Right renal pelvis (tissue), 4 donors: ENCODE data around the gene PEX11G. TPM values are rescaled to one million over a fixed set of nuclear protein-coding genes. Genes with fewer than 3 reads are reported as not detected.

Source experiments
- DNase-seq, 4 donors: peaks; one replicate each; pipeline ENCODE4 v3.0.0-alpha.2; 2013; ENCODE audit warnings: low read depth in 4 of 4, low spot score in 3 of 4, missing footprints in 1 of 4
- polyA plus RNA-seq, 4 donors: library from polyadenylated mRNA; unstranded; fragments of 120-200 nt; gene quantifications; one replicate each; pipeline ENCODE4 v1.2.1, GENCODE V29; 2013; ENCODE audit not compliant: insufficient read length in 4 of 4

Gene PEX11G
- polyA plus RNA-seq, 4 donors = 4.9 to 9.3 (median 5.6) TPM

DNA sequence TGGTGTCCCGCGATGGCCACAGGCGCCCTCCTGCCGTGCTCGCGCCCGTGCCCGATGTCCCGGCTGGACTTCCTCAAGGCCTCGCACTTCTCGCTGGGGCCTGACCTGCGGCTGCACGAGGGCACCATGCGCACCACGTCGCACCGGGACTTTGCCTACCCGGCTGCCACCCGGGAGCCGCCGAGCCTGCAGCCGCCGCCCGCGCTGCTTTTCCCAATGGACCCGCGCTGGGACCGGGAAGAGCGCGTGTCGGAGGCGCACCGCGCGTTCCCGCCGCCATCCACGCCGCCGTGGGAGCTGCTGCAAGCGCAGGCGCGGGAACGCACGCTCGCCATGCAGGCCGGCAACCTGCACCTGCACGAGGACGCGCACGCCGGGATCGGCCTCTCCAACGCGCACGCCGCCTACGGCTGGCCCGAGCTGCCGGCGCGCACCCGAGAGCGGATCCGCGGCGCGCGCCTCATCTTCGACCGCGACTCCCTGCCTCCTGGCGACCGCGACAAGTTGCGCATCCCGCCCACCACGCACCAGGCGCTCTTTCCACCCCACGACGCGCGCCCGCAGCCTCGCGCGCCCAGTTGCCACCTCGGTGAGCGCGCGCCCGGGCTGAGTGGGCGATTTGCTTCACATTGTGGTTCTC, 12.1 kb upstream of the PEX11G start:
- peak in 1 of 4 donors; percentile 65 for DNase-seq

- no peak for DNase-seq
Measured at GRCh38 chr19:7497292-7497691, 8.5 kb upstream of the PEX11G start.

DNA sequence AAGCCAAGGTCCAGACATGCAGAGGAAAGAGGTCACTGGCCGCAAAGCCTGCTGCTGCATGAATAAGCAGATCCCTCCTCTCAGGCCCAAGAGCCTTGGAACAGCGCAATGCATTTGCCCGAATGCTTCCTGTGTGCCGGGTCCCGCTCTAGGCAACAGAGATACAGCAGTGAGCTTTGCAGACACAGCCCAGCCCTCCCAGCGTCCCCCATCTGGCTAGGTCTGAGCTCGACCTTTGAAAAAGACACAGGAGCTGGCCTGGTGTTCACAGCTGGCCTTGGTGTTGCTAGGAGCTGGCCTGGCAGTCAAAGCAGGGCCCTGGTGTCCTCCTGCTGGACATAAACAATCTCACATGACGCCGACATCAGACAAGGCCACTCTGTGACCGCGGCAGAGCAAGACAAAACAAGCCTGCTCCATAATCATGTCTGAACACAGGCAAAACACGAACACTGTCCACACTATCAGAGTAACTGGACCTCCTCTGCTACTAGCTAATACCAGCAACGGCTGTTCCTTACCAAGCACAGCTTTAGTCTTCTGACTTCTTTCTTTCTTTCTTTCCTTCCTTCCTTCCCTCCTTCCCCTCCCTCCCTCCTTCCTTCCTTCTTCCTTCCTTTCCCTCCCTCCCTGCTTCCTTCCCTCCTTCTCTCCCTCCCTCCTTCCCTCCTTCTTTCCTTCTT, 5.7 kb upstream of the PEX11G start:
- peak in 2 of 4 donors; percentile 53 to 56 for DNase-seq

DNA sequence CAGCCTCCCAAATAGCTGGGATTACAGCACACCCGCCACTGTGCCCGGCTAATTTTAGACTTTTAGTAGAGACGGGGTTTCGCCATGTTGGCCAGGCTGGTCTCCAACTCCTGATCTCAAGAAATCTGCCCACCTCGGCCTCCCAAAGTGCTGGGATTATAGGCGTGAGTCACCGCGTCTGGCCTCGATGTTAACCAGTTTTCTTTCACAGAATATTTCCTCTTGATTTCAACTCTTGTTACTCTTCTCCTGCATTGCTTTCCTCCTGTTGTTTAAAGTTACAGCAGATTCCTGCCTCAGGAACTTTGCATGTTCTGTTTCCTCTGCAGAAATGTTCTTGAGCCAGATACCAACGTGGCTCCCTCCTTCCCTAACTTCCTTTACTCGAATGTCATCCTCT, 3.7 kb upstream of the PEX11G start:
- no peak for DNase-seq

- no peak for DNase-seq
Measured at GRCh38 chr19:7492142-7492541, 3.3 kb upstream of the PEX11G start.

- no peak for DNase-seq
Measured at GRCh38 chr19:7489609-7490044, 792 bp upstream of the PEX11G start.

DNA sequence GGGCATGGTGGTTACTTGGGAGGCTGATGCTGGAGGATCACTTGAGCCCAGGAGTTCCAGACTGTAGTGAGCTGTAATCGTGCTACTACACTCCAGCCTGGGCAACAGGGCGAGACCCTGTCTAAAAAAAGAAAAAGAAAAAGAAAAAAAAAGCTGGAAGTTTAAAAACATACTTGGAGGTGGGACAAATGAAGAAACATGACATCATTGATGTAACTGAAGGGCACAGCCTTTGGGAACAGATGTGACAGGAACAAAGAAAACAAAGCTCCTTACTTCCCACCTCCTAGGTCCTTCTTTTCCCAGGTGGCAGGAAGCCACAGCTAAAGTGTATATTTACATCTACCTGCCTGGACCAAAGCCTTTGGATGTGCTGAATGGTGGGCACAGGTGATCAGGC, 1.9 kb downstream of the PEX11G start:
- DNase-seq = no peak

DNA sequence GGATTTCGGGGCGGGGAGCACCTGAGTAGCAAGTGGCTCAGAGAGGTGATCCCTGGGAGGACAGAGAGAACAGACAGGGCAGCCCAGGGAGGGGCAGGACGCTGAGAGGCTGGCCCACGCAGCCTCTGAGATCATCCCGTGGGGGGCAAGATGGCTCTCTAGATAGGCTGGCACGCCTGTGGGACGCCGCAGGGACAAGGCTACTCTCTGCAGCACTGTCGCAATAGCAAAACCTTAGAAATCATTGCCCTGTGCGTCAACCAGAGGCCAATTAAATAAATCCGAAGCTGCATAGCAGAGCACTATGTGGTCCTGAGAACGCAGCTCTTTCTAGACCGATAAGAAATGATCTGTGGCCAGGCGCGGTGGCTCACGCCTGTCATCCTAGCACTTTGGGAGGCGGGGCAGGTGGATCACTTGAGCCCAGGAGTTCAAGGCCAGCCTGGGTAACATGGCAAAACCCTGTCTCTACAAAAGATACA, 5.1 kb downstream of the PEX11G start:
- DNase-seq = no peak

DNA sequence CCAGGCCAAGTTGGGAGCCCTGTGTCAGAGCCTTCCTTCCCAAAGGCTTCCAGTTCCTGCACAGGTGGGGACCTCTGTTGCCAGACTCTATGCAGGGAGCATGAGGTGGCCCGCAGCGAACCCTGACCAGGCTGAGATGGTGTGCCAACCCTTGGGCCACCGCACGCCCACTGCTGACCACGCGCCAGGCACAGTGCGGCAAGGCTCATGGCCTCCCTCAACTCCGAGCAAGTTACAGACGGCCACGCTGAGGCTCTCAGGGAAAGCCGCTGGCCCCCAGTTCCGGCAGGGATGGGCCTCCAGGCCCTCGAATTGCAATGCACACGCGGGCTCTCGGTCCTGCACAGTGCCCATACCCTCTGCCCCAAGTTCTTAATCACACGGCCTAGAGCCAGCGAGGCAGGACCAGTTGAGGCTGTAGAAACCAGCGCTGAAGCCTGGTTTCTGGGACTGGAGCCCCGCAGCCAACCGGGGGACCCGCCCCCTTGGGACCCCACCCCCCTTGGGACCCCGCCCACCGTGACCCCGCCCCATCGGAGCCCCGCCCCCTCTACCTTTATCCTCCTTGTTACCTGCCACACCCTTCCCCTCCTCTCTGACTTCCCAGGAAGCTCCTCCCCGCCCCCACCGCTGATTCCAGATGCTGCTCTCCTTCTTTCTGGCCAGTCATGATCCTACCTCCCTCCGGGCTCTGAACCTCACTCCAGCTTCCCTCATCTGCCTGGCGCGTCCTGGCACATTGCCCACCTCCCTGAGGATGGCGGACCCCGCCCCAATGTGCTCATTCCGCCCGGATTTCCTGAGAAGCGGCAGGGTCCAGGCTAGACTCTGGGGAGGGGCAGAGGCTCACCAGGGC, 6.0 kb downstream of the PEX11G start:
- no peak for DNase-seq

DNA sequence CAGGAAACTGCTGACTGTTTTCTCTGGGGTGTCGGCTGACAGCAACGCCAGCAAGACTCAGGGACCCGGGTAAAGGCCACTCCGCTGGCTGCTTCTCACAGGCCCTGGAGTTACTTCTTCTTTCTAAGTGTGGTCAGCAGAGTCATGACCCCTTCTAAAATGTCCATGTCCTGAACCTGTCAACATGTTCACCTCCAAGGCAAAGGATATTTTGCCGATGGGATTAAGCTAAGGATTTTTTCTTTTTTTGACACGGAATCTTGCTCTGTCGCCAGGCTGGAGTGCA, 7.9 kb downstream of the PEX11G start:
- DNase-seq = no peak

- no peak for DNase-seq
Measured at GRCh38 chr19:7480222-7480969, 8.4 kb downstream of the PEX11G start.

- no peak for DNase-seq
Measured at GRCh38 chr19:7478843-7479227, 10.0 kb downstream of the PEX11G start.

DNA sequence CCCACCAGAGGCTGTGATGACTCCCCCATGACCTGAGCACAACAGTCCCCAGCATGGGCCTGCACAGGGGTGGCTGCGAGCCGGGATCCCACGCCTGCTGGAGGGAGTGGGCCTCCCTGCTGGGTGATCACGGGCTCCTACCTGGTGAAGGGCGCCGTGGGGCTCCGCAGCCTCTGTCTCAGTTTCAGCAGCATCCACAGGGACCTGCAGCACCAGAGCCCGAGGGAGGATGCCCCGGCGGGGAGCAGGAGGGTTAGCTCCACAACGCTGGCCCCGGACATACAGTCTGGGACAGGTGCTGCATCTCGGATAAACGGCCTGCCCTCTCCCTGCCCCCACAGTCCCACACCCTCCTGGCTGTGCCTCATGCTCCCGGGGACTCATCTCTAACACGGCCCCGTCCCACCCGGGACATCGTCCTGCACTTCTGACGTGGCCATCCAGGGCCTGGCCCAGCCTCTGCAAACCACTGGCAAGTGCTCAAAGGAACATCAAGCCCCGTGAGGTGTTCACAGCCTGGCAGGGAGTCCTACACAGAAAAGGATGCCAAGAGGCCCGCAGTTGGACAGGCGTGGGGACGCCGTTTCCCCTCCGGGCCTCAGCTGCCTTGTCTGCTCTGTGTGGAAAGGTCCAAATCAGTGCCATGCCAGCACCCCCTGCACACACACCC, 10.5 kb downstream of the PEX11G start:
- no peak for DNase-seq

DNA sequence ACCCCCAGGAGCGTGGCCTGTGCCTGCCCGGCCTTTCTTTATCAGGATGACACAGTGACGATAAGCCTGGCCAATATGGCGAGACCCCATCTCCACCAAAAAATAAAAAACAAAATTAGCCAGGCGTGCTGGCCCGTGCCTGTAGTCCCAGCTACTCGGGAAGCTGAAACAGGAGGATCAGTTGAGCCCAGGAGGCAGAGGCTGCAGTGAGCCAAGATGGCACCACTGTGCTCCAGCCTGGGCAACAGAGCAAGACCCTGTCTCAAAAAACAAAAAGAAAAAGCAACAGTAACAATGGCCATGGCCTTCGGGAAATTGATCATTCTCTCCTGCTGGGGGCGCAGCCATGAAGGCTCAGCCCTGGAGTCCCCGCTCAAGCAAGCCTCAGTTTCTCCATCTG, 11.1 kb downstream of the PEX11G start:
- DNase-seq = no peak

DNA sequence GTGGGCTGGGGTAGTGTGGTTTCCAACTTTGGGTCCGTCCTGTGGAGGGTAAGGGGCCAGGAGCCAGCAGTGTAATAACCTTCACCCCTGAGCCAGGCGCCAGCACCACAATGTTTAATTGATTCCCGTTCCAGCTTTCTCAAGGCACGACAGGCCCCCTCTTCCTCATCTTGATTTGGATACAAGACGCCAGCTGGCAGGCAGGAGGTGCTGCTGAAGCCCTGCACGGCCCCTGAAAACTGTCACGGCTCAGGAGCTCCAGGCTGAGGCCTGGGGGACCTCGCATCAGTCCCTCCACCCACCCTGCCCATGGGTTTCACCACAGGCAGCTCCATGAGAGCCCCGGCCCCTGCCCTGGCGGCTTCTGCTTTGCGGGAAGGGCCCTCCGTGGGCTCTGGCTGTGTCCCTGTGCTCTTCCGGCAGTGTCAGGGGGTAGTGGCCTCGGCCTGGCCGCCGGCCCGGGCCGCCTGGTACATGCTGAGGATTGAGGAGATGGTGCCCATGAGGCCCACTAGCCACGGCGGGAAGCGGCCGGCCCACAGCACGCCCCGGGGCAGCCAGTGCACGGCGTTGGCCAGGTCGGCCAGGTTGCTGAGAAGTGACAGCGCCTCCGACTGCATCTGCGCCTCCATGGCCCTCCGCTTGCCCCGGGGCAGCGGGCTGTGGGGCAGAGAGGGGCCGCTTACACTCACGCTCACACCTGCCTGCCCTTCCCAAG, 11.9 kb downstream of the PEX11G start:
- no peak for DNase-seq

DNA sequence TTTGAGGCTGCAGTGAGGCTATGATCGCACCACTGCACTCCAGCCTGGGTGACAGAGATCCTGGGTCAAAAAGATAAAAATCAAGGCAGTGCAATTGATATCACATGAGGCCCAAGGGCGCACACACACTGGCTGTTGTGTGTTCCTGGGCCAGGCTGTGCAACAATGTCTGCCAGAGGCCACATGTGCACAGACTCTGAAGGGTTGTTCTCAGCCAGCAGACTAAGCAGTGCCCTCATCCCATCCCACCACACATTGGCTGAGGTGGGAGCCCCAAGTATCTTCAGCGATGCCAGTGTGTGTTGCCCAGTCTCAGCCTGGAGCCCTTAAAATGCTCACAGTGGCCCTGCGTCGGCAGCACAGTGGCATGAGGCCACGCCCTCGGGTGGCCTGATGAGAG, 12.6 kb downstream of the PEX11G start:
- no peak for DNase-seq

DNA sequence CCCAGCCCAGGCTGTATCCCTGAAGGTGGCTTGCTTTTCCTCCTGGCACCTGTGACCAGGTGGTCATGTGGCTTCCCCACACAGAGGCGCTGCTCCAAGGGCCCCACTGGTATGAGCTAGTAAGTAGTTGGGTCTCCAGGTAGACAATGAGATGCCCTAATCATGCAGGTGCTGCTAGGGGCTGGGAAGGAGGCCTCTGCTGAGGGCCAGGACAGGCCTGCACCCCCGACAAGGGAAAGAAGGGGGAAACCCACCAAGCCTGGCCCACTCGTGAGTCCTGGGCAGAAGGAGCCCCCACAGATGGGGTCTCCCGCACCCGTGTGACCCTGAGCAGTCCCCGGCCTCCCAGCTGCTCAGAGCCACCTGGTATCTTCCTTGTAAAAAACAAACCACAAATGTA, 13.2 kb downstream of the PEX11G start:
- no peak for DNase-seq

GRCh38 chr19:7471696-7472615, 16.9 kb downstream of the PEX11G start:
- DNase-seq = no peak
